A549 (cell line): ENCODE results near the gene FAM181A. TPM values are rescaled to one million over a fixed set of nuclear protein-coding genes. Genes with fewer than 3 reads are reported as not detected.

Experiments used
- polyA plus RNA-seq, 4 experiments: library from polyadenylated mRNA; depleted of rRNA in 3 of 4; stranded (reverse); fragments of >200 nt; fragmentation: RNase III in 1 of 4; extraction: RNeasy Plus Mini Kit Qiagen cat#74134 plus additional on column Dnase treatment in 1 of 4; gene quantifications; 2 replicates in 3 of 4; 3 replicates in 1 of 4; pipeline ENCODE4 v1.2.3, GENCODE V29; 2011 to 2017
- small RNA-seq, 6 experiments: library from RNA; depleted of rRNA; stranded (forward); fragments of <200 nt; gene quantifications; one replicate each; pipeline ENCODE3, GENCODE V24; 2012

The FAM181A gene
- polyA plus RNA-seq, 2 of the 4 experiments (the other 2 are of a cell fraction) = not detected

Small RNAs within 50 kb of the gene (small RNA-seq; reads per million reads assigned to genes)
- gene MIR4506 = 0 reads per million in 6 experiments

Other genes with a start within 250 kb of the FAM181A start
- 0.11 and 0.14 TPM in 2 replicates for gene PRIMA1, start 138.9 kb upstream of the FAM181A start, polyA plus RNA-seq (2011; rRNA removed)
- 0.16 to 0.20 TPM (median 0.17 TPM) in 3 replicates for gene PRIMA1, start 138.9 kb upstream of the FAM181A start, polyA plus RNA-seq (2017; fragmentation: RNase III; extraction: RNeasy Plus Mini Kit Qiagen cat#74134 plus additional on column Dnase treatment)
- 0.03 and 0.07 TPM in 2 replicates for gene ASB2, start 49.2 kb downstream of the FAM181A start, polyA plus RNA-seq (2011; rRNA removed)
- gene ASB2, start 49.2 kb downstream of the FAM181A start, polyA plus RNA-seq (2017; fragmentation: RNase III; extraction: RNeasy Plus Mini Kit Qiagen cat#74134 plus additional on column Dnase treatment) = 0.07 to 0.16 TPM (median 0.10 TPM) in 3 replicates
- not detected in 2 replicates for gene CCDC197, start 70.0 kb downstream of the FAM181A start, polyA plus RNA-seq (2011; rRNA removed)
- not detected in 3 replicates for gene CCDC197, start 70.0 kb downstream of the FAM181A start, polyA plus RNA-seq (2017; fragmentation: RNase III; extraction: RNeasy Plus Mini Kit Qiagen cat#74134 plus additional on column Dnase treatment)
- gene OTUB2, start 99.0 kb downstream of the FAM181A start, polyA plus RNA-seq (2011; rRNA removed) = 1.2 and 1.7 TPM in 2 replicates
- 2.2 to 2.5 TPM (median 2.4 TPM) in 3 replicates for gene OTUB2, start 99.0 kb downstream of the FAM181A start, polyA plus RNA-seq (2017; fragmentation: RNase III; extraction: RNeasy Plus Mini Kit Qiagen cat#74134 plus additional on column Dnase treatment)
- 161 and 169 TPM in 2 replicates for gene DDX24, start 153.9 kb downstream of the FAM181A start, polyA plus RNA-seq (2011; rRNA removed)
- gene DDX24, start 153.9 kb downstream of the FAM181A start, polyA plus RNA-seq (2017; fragmentation: RNase III; extraction: RNeasy Plus Mini Kit Qiagen cat#74134 plus additional on column Dnase treatment) = 117 to 127 TPM (median 121 TPM) in 3 replicates
- 13.4 and 15.9 TPM in 2 replicates for gene IFI27L1, start 154.0 kb downstream of the FAM181A start, polyA plus RNA-seq (2011; rRNA removed)
- 23.2 to 28.0 TPM (median 27.0 TPM) in 3 replicates for gene IFI27L1, start 154.0 kb downstream of the FAM181A start, polyA plus RNA-seq (2017; fragmentation: RNase III; extraction: RNeasy Plus Mini Kit Qiagen cat#74134 plus additional on column Dnase treatment)
- 1.3 and 2.2 TPM in 2 replicates for gene IFI27, start 183.4 kb downstream of the FAM181A start, polyA plus RNA-seq (2011; rRNA removed)
- 0.76 to 0.90 TPM (median 0.76 TPM) in 3 replicates for gene IFI27, start 183.4 kb downstream of the FAM181A start, polyA plus RNA-seq (2017; fragmentation: RNase III; extraction: RNeasy Plus Mini Kit Qiagen cat#74134 plus additional on column Dnase treatment)
- 20.3 and 26.9 TPM in 2 replicates for gene IFI27L2, start 202.3 kb downstream of the FAM181A start, polyA plus RNA-seq (2011; rRNA removed)
- 58.0 to 69.2 TPM (median 64.4 TPM) in 3 replicates for gene IFI27L2, start 202.3 kb downstream of the FAM181A start, polyA plus RNA-seq (2017; fragmentation: RNase III; extraction: RNeasy Plus Mini Kit Qiagen cat#74134 plus additional on column Dnase treatment)
- 0.21 and 0.25 TPM in 2 replicates for gene PPP4R4, start 247.0 kb downstream of the FAM181A start, polyA plus RNA-seq (2011; rRNA removed)
- gene PPP4R4, start 247.0 kb downstream of the FAM181A start, polyA plus RNA-seq (2017; fragmentation: RNase III; extraction: RNeasy Plus Mini Kit Qiagen cat#74134 plus additional on column Dnase treatment) = 0.08 to 0.21 TPM (median 0.12 TPM) in 3 replicates